HG02885 (cell line): ENCODE results near the gene PRPF4.
A peak's percentile ranks its signal among the peaks of the same experiment; 100 is the strongest.
"Not testable (repeated sequence)": the region's sequence is repeated elsewhere in the genome, so short reads cannot be mapped to it uniquely, and the experiment has no call there.

Experiments used
- ATAC-seq: cut with Tn5 transposase; IDR thresholded peaks from one replicate; pipeline ENCODE4 v1.9.1; 2021; ENCODE audit warnings: mild to moderate bottlenecking; ENCODE audit not compliant: unreplicated experiment, poor library complexity

Gene PRPF4

GRCh38 chr9:113275157-113276131 lies at the start of gene PRPF4, which contains the start of gene CDC26:
PRPF4 (plus strand) TSS chr9:113275658; CDS start chr9:113275744, 86 bp downstream.
CDC26 (minus strand) TSS chr9:113275572; CDS start chr9:113272507, 3,065 bp downstream.
- ATAC-seq, result peak; percentile 97

- ATAC-seq, result no peak
Measured at GRCh38 chr9:113227436-113227835, 48.0 kb upstream of the PRPF4 start.

- no peak for ATAC-seq
Measured at GRCh38 chr9:113228130-113228665, 47.3 kb upstream of the PRPF4 start.

DNA sequence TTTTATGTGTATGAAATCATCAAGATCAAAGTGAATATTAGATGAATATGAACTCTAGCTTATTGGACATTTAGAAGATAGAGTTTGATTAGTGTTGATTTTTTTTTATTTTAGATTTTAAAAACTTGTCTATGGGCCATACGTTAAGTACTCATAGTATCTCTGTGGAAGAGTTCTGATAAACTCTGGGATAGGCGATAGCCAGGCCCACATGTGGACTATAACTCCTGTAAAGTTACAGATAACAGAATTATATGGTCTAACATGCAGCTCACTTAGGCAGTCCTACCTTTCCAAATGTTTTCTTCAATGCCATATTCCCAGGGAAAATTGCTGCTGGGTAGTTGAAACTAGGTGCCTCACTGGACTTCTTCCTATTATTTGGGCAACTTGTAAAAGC lies 43.8 kb upstream of the PRPF4 start:
- no peak for ATAC-seq

- not testable (repeated sequence) for ATAC-seq
Measured at GRCh38 chr9:113235701-113236255, 39.7 kb upstream of the PRPF4 start.

GRCh38 chr9:113237026-113237425 lies 38.4 kb upstream of the PRPF4 start:
- ATAC-seq, result no peak

- ATAC-seq, result no peak
Measured at GRCh38 chr9:113238202-113238858, 37.1 kb upstream of the PRPF4 start.

DNA sequence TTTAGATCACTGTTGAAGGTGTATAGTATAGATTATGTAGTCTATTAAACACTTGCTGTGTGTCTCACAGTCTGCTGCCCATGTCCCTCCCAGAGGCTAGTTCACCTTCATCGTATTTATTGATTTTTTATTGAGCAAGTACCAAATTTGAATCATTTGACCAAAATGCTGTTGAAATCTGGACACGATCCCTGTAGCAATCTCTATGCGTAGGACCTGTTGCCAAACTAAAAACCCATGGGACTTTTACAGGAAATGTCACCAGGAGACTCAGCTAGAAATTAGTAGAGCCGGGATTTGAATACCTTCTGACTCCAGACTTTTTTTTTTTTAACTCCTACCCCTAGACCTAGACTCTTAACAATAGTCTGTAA lies 36.6 kb upstream of the PRPF4 start:
- ATAC-seq, result no peak

DNA sequence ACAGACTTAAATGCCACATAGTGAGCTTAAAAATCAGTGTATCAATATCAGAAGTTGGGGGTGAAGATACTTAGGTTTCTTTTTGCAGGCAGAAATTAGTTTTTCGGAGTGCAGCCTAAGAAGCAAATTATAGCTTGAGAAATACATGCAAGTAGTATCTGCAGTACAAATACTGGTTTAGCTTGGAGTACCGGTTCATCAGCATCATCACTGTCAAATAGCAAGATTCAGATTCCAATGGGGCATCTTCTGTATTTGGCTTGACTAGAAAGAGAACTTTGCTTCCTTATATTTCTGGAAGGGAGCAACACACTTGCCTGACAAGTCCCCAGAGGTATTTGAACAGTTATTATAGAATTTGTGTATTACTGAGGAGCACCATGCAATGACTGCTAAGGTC lies 34.3 kb upstream of the PRPF4 start:
- ATAC-seq, result no peak

DNA sequence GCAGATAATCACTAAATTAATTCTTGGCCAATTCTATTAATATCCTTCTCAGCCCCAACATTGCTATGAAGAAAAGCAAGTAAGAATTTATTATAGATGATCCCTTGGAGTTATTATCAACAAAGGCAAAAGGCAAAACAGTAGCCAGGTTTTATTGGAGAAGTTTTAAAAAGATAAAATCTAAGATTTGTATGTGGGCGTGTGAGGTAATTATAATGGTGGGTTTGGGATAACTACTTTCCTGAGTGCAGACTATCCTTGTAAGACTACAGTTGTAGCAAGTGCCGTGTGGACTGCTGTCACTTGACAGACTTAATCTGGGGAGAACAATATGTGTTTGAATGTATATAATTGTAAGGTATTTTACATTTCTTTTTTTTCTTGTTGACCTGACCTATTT lies 30.9 kb upstream of the PRPF4 start:
- ATAC-seq, result no peak

DNA sequence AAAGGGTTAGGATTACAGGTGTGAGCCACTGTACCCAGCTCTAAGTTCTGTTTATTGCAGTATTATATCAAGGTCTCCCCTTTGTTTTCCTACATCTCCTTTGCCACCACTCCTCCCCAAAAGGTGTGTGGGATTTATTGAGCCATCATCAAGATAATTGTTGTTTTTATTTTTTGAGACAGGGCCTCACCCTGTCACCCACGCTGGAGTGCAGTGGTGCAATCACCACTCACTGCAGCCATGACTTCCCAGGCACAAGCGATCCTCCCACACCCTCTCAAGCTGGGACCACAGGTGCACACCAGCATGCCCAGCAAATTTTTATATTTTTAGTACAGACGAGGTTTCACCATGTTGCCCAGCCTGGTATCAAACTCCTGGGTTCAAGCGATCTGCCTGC lies 29.6 kb upstream of the PRPF4 start:
- ATAC-seq, result no peak

DNA sequence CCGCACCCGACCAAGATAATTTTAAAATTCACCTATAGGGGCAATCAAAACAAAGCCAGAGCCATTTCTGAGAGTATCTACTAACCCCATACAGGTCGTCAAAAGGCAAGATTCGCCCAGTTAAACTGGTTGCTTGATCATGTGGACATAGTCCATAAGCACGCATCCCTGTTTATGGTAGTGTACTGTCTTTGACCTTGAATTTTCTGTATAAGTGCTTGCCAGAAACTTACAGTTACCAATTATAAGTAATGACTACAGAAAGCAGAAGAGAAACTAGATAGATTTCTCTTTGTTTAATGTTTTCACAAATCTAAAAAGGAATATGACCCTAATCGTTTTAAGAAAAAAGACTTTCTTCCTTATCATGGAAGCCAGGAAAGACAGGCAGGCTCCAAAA lies 28.5 kb upstream of the PRPF4 start:
- no peak for ATAC-seq

GRCh38 chr9:113247640-113248039 lies 27.8 kb upstream of the PRPF4 start:
- no peak for ATAC-seq

GRCh38 chr9:113249661-113250060 lies 25.8 kb upstream of the PRPF4 start:
- not testable (repeated sequence) for ATAC-seq

DNA sequence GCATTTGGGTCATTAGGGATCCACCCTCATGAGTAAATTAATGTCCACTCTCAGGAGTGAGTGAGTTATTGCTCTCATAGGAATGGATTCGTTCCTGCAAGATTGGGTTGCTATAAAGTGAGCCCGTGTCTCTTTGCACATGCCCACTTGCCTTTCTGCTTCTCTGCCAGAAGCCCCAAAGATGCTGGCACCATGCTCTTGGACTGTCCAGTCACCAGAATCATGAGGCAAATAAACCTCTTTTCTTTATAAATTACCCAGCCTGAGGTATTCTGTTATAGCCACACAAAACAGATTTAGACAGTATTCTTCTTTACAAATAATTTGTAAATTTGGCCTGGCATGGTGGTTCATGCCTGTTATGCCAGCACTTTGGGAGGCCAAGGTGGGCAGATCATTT lies 24.7 kb upstream of the PRPF4 start:
- ATAC-seq, result no peak

DNA sequence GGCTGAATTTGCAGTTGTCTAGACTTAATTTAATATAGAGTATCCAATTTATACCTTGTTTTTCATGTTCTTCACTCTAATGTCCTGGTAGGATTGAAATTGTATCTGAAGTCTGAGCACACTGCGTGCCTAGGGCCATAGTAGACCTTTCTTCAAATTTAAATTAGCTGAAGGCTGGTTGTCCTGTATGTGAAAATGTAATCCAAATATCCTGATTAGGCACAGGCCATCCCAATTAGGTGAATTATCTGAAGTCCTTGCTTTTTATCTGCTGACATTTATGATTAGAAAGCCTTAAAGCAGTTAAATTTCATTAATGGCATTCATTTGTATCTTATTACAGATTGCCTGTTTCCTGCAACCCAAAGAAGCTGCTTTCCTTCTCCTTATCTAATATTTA lies 20.5 kb upstream of the PRPF4 start:
- no peak for ATAC-seq

DNA sequence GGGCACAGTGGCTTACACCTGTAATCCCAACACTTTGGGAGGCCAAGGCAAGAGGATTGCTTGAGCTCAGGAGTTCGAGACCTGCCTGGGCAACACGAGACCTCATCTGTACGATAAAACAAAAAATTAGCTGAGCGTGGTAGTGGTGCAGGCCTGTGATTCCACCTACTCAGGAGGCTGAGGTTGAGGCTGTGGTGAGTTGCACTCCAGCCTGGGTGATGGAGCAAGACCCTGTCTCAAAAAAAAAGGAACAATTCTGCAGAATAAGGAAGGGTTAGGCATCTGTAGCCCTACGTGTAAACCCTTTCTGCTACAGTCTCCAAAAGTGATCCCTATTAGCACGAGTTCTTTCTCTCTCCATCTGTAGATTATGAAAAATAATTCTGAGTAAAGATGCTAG lies 20.0 kb upstream of the PRPF4 start:
- no peak for ATAC-seq

DNA sequence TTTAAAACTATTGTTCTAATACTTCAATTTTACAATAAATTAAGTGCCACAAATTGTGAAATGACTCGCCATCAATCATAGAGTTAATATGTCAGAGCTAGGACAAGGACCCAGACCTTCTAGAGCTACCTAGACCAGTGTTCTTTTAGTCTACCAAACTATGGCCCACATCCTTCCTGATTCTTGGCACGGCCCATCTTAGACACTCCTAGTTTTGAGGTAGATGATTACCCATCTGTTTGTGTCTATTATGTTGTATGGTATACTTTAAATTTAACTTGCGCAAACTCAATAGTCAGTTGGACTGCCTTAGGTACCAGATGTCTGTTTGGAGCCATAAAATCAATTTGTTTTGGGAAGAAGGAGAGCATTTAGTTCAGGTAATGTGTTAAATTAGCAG lies 17.6 kb upstream of the PRPF4 start:
- ATAC-seq, result no peak

GRCh38 chr9:113258282-113258681 lies 17.2 kb upstream of the PRPF4 start:
- no peak for ATAC-seq

DNA sequence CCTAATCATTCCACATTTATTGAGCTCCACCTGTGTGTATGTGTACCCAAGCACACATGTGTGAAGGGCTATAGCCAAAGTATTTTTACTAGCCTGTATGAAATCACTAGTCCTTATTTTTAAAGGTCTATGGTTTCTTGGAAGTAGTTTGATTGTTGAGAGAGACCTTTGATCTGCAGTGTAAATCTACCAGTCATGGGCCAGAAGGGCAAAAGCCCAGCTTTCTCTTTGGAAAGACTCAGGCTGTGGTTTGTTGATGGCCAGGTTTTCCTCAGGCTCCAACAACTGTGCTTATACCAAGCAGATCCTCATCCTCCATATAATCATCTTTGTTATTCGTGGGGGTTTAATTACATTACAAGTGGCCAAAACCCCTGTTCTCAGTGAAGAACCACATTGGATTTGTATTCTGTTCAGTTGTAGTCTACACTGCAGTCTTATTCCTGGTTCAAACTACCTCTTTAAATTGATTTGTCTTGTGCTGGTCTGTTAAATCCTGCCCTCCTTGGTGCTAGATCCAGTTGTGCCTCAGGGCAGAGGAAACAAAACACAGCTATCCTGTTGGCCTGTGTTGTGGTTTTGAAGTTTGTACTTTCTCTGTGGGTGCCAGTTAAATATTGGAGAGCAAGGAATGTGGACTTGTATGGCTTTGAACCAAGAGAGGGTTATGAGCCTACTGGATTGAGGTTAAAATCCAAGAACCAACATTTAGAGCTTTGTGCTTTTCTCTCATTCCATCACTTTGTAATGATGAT lies 13.4 kb upstream of the PRPF4 start:
- no peak for ATAC-seq
